HG03025 (cell line): ENCODE measurements around the gene DPM2.

Experiments used
- ATAC-seq: cut with Tn5 transposase; IDR thresholded peaks from one replicate; pipeline ENCODE4 v1.9.1; 2021; ENCODE audit warnings: mild to moderate bottlenecking, moderate library complexity; ENCODE audit not compliant: unreplicated experiment, low FRiP score

DPM2 gene

DNA sequence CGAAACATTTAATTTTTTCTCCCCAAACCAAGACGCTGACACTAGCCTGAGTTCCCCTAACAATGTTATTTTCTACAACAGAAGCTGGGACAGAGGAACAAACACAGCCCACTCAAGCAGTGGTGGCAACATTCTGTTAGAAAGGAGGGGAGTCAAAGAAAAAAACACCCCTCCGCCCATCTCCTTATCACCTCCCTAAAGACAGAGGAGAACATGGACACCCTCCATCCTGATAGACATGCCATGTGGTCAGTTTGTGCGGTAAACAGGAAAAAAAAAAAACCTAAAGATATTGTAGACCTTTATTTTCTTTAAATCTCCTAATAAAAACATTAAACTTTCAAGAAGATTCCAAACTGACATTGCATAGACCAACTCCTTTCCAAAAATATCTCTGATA, 2.9 kb upstream of the DPM2 start:
- no peak for ATAC-seq

DNA sequence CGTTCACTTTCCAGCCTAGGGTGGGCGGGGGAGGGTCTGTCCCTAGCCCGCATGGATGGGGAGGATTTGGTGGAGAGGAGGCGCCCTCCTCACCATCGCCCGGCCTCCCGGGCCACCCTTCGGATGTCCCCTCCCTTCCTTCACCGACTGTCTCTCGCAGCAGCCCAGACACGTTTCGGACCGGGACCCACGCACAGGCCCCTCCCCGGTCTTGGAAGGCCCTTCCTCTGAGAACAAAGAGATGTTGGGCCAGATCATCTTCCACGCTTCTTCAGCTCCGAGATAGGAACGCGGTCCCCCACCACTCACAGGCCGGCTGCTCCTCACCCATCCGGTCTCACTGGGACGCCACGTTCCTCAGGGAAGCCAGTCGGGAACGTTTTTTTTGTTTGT, 640 bp upstream of the DPM2 start:
- ATAC-seq: no peak

DNA sequence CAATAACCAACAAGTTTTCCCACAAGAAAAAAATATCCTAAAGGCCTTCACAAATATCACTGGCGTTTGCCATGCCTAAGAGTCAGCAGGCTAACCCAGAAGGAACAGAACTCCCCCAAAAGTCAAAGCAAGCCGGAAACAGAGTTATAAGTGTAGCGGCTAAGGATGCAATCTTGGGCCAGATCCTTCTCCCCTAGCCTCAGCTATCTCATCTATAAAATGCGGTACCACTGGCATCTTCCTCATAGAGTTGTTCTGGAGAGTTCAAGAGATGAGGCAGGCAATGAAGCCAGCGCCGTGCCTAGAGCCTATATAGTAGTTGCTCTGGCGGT, 632 bp downstream of the DPM2 start:
- ATAC-seq: no peak

DNA sequence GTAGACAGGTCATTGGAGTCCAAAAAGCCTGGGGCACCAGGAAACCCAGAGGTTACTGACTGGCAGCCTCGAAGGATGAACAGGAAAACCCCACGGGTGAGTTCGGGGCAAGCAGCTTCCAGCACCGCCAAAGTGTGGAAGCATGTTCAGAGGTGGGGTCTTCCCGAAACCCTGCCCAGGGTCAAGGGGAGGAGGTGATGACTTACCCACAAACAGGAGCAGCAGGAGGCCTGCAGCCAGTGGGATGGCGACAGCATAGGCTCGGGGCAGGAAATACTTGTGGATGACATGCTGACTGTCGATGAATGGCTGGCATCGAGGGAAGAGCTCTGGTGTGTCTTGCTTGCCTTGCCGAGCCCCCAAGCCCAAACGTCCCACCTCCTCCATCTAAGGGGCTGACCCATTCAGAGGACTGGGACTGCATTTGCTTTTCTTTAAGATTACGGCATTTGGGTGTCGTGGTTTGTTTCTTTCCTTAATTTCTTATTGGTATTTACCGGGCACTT, 1.3 kb downstream of the DPM2 start:
- no peak for ATAC-seq

DNA sequence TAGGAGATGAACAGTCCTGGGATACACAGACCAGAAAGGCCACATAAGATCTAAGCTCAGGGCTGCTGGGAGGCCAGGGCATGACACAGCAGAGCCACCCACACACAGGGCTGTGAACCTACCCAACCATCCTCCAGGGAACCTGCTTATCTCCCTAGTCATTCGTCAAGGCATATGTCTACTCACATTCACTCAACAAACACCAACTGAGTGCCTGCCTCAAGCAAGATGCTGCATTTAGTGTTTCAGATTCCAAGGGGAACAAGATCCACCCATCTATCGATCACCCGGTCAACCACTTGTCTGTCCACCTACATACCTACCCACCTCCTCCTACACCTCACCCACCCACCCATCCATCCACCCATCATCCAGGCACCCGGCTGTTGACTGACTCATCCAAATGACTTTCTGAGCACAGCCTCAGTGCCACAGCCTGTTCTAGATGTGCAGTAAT, 1.9 kb downstream of the DPM2 start:
- no peak for ATAC-seq

DNA sequence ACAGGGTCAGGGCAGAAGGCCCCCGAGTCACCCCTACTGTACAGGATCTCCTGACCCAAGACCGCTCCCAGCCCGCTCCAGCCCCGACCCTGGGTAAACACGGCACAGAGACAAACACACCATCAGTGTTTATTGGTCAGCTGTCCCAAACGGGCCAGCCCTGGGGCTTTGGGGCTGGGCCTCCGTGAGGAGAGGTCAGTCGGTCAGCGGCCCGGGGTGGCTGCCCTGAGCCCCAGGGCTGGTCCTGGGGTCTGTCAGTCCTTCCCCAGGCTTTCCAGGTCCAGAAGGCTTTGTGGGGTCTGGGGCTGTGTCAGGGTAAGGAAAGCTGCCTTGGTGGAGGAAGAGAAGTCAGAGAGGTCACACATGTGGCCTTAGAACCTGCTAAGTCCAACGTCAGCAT, 2.7 kb downstream of the DPM2 start:
- ATAC-seq: no peak

DNA sequence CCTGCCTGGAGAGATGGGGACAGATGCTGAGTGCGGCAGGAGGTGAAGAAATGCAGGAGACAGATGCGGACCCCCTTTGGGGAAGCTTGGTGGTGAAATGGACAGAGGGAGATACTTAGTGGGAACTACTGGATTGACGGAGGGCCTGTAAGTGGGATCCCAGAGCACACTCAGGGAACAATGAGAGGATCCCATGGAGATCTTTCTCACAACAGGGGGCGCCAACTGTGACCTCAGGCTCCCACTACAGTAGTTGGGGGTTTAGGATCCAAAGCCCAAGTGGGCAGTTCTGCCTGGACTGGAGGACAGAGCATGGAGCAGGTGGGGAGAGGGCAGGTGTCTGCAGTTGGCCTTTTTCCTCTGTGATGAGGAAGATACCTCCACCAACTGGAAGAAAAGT, 3.4 kb downstream of the DPM2 start:
- ATAC-seq: no peak

DNA sequence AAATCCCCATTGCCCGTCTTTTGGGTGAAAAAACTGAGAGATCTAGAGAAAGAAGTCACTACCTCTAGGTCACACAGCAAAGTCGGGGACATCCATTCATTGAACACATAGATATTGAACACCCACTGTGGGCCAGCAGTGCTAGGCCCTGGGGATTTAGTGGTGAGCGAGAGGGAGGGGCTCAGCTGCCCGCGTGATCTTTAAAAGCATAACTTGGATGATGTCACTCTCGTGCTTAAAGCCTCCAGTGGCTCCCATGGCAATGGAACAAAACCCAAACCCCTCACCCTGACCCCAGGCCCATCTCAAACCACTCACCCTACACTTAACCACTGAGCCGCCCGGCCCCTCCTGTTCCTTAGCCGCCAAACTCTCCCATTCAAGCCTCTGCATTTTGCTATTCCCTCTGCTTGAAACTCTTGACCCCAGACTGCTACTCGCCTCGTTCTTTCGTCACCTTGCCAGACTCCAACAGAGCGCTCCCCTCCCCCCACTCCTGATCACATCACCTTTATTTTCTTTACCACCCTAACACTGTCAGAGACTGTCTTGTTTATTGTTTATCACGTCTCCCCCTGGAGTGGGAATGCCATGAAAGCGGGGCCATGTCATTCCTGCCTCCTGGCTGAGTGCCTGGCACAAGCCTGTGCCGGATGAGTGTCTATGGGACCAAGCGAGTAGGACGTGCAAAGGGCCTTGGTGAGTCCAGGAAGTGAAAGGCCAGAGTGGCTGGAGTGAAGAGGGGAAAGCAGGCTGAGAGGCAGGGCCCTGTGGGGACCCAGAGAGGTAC, 6.4 kb downstream of the DPM2 start:
- no peak for ATAC-seq

DNA sequence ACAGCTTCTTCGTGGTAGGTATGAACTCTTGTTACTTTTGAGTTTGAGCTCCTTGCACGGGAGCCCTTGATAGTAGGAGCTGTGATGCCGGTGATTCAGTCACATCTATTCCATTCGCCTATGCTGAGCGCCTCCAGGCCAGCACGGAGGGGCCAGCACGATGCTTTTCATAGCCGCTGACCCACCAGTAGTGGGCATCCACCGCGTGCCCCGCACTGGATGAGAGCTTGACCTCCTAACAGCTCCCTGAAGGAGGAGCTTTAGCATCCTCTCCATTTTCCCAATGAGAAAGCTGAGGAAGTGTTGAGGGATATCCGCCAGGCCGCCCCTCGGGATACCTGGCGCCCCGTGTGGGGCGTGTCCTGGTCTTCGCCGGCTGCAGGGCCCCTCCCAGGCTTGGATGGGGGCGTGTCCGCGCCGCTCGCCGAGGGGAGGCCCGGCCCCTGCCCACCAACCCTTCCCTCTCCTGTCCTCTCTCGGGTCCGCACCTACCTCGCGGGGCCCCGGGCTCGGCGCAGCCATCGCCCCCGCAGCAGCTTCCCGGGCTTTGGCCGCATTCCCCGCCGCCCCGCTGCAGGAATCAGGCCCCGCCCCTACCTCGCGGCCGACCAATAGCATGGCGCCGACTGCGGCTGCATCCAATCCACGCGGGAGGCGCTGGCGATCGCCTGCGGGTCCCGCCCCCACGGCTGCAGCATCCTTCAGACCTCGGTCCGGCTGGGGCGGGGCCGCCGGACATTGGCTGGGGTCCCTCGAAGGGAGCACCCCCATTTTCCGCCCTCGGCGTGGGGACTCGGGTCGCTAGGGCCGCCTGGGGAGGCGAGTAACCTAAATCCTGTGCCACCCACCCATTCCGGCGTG, 7.2 kb downstream of the DPM2 start, which contains the start of gene PIP5KL1:
Gene PIP5KL1, minus strand, starts transcription at position 547 of the 861 bp plus-strand sequence. Its CDS starts 25 bp downstream, at position 522.
- peak; percentile 76 for ATAC-seq

DNA sequence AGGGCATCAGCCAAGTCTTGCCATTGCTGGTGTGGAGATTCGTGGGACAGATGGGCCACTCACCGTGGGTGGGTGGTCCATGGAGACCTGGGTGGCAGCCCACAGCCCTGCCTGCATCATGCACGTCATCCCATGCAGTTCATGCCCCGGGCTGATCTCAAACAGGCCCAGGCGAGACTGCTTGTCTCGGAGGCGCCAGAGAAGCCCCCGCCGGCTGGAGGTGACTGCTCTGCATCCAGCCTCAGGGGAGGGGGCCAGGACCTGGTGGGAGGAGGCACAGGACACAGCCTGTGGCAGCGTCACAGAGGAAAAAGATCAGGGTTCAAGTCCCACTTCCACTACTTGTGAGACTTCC, 8.1 kb downstream of the DPM2 start:
- no peak for ATAC-seq

DNA sequence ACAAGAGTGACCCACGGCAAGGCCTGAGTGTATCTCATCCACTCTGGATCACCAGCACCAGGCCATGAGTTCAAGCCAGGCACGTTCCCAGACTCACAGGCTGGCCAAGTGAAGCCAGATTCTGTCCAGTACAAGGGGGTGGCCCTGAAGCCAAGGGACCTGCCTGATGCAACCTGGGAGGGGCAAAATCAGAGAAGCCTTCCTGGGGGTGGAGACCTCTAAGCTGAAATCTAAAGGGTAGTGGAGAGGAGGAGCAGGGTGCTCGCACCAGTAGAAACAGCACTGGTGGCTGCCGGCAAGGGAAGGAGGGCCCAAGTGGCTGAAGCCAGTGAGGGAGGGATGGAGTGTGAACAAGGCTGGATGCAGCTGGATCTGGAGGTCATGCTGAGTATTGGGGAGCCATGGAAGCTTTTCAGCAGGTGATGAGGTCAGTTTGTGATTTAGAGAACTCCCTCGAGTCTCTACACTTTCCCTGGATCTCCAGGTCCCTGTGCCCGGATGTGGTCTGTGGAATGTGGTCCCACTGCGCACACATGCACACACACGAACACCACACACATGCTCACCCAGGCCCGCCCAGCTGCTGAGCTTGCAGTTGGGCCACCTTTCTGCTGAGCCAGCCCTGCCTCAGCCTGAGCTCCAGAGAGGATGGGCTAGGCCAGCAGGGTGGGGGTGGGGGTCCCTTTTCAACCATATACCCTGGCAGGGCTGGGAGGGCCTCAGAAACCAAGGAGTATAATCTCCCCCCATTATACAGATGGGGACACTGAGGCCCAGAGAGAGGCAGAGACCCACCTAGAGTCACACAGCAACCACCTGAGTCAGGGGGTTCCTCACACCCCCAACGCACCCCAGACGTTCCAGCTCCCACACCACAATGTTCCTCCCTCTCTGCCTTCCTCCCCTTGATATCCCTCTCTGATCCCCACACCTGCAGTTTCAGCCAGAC, 8.7 kb downstream of the DPM2 start:
- ATAC-seq: no peak

DNA sequence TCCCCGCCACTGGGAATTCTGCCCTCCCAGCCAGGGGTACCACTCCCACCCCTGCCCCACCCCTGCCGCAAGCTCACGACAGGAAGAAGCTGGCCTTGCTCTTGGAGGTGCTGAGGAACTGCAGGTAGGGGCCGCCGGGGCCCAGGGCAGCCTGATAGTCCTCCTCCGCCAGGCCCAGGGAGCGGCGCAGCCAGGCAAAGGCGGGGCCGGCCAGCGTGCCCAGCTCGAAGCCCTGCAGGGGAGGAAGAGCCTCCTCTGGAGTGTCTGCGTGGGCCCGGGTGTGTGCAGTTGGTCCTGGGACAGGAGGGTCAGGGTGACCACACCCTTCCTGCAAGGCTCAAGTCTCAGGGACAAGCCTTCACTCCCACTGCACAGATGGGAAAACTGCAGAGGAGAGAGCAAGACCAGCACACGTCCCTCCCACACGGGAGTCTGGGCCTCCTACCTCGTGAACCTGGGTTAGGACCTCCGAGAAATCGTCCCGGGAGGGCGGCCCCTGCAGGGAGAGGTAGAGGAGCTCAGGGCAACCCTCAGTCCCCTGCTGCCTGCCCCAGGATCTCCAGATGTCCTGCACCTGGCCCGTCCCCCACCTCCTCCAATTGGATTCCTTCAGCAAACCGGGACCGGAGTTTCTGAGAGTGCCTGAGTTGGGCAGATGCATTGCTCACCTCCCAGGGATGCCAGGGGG, 9.5 kb downstream of the DPM2 start:
- no peak for ATAC-seq

DNA sequence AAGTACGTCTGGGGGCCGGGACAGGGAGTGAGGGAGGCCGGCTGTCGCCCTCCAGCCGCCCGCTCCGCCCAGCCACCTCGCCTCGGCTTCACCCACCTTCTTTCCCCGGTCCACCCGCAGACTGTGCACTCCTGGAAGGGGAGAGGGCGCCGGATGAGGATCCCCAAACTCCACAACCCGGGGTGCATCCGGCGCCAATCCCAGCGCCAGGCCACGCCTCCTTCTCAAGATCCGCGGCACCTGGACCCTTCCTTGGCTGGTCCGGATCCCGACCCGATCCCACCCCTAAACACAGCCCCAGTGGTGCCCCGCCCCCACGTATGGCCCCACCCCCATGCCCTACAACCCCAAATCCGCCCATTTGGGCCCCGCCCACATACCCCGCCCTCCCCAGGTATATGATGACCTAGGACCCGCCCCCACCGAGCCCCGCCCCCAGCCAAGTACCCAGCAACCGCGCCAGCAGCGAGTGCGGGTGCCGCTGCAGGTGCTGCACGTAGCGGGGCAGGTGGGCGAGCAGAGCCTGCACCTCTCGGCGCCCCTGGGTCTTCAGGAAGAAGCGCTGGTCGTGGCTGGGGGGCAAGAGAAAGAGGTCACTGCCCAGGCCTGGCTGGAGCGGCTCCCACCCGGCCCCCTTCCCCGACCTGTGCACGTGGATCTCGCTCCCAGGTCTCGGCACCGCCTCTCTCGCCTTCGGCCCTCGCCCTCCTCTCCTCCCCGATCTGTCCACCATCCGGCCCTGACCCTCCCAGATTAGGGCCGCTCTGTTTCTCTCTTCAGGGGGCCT, 10.3 kb downstream of the DPM2 start:
- no peak for ATAC-seq

DNA sequence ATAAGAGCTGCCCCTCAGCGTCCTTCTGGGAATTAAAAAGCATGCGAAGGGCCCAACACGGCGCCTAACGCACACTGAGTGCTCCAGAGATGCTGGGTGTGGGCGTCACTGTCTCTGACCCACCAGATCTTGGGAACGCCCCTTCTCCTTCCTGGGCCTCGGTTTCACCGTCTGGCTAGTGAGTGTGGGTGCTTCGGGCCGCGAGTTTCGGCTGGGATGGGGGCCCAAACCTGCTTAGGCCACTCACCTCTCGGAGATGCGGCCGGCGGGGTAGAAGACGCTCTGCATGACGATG, 10.8 kb downstream of the DPM2 start:
- no peak for ATAC-seq

DNA sequence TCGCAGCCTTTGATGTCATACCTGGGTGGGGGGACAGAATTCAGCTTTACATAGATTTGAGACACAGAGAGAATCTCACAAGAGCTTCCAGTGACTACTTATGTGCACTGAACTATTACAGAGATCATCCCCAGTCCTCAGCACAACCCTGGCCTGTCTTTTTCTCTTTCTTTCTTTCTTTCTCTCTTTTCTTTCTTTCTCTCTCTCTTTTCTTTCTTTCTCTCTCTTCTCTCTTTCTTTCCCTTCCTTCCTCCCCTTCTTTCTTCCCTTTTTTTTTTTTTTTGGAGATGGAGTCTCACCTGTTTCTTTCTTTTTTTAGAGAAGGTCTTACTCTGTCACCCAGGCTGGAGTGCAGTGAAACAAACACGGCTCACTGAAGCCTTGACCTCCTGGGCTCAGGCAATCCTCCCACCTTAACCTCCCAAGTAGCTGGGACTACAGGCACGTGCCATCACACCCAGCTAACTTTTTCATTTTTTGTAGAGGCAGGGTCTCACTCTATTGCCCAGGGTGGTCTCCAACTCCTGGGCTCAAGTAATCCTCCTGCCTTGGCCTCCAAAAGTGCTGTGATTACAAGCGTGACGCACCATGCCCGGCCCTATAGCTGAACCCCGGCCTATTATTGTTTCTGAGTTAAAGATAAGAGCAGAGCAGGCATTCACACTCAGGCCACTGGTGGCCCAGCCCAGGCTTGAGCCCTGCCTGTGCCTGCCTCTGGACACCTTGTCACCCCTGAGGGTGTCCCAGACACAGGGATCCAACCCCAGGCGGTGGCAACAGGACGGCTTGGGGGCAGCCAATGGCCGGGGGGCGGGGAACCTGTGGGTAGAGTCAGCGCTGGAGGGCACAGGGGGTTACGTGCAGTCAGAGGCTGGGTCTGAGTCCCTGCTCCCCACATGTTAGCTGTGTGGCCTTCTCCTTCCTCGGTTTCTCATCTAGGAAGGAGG, 11.4 kb downstream of the DPM2 start:
- no peak for ATAC-seq

DNA sequence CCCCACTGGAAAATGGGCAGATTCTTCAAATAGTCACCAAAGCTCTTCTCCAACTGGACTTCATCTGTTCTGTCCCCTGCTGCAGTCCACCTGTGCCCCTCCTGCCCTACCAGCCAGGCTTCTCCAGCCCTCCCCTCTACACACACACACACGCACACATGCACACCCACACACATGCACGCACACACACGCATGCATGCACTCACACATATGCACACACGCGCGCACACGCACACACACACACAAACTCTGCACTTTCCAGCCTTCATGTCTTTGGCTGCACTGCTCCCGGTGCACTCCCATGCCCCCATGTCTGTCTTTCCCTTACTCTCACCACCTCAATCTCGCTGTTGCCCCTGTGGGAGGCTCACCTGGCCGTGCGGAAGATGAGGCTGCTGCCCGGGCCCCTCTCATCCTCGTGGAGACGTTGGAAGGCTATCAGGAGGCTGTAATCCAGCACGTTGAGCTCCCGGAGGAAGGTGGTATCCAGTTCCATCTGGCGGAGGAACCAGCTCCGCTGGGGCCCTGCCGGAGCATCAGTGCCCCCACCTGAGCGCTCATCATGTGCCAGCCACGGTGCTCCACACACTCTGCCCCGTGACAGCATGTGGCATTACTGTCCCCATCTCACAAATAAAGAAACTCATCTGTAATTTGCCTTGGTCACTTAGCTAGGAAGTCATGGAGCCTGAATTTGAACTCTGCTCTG, 12.8 kb downstream of the DPM2 start:
- no peak for ATAC-seq

DNA sequence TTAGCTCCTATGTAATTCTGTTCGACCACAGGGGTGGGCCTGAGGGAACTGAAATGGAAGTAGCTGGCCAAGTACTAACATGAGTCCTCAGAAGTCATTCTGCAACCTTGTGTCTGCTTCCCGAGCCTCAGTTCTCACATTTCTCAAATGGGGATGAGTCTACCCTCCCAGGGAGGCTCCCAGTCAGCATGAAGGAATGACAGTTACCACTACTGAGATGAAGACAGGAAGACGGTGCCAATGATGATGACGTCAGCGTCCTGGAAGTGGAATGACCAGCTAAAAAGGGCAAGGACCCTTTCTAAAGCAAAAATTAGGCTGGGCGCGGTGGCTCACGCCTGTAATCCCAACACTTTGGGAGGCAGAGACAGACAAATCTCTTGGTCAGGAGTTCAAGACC, 13.9 kb downstream of the DPM2 start:
- no peak for ATAC-seq

DNA sequence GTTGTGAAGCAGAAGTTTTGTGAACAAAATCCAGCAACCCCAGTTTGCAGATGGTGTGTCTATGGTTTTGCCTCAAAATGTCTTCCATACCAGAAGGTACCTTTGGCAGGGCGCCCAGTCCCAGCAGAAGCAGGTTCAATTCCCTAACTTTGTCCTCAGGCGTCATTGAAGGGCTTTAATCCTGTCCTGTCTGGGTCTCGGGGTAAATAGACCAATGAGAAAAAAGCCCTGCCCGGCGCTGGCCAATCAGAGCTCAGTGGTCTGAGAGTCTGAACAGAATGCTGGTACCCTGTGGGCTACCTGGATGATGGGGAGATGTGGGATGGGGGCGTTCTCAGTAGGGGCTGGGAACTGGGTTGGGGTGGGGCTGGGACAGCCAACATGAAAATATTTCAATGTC, 14.6 kb downstream of the DPM2 start:
- ATAC-seq: no peak
